Islet precursor cell (in vitro differentiated cells): ENCODE results near the gene PSRC1.

Source experiments
- DNase-seq: peaks from one replicate; pipeline ENCODE4 v3.0.0-alpha.2; 2018

The PSRC1 gene

DNA sequence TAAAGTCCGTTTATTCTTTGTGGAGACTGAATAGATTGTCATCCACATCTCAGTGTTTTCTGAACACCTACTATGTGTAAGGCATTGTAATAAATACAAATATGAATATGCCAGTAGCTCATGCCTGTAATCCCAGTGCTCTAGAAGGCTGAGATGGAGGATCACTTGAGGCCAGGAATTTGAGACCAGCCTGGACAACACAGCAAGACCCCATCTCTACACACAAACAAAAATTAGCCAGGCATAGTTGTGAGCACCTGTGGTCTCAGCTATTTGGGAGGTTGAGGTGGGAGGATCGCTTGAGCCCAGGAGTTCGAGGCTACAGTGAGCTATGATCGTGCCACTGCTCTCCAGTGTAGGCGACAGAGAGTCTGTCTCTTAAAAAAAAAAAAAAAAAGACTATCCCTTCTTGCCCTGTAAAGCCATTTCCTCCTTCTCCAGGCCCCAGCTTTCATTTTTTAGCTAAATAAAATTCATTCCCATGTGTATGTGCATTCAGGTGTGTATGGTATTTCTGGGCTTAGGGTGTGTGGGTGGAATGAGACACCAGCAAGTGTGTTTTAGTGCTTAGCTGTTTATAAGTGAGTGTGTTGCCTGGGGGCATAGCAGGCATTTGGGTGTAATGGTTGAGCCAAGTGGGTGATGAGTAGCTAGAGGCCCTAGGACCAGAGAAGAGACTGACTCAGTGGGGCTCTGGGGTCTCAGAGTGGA is 25.8 kb downstream of the PSRC1 start:
- no peak for DNase-seq

GRCh38 chr1:109256085-109256484 is 26.9 kb downstream of the PSRC1 start:
- no peak for DNase-seq

GRCh38 chr1:109255678-109256077 is 27.3 kb downstream of the PSRC1 start:
- no peak for DNase-seq

DNA sequence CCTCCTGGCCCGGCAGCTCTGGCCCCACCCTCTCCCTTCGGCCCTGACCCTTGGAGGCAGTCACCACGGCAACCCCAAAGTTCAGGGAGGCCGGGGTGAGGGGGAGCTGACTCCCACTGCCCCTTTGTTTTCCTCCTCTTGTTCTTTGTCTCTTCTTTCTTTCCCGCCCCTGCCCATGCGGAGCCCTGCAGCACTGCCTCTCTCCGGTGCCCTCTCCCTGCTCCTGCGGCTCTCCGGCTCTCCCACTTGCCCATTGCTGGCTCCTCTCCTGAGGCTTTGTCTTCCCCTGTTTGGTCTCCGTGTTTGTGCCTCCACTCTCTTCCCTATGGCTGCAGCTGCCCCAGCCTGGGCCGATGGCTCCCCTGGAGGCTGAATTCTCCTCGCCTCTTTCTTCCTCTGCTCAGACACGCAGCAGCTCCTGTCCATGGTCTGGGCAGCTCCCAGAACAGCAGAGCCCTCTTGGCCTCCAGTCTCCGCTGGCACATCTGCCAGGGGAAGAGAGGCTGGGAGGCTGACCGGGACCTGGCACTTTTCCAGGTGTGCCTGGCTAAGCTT is 27.8 kb downstream of the PSRC1 start:
- no peak for DNase-seq

GRCh38 chr1:109254621-109255096 is 28.3 kb downstream of the PSRC1 start:
- no peak for DNase-seq

GRCh38 chr1:109253803-109254620 is 28.9 kb downstream of the PSRC1 start:
- peak; percentile 85 for DNase-seq

- DNase-seq = no peak
Observed at GRCh38 chr1:109252893-109253802, 29.8 kb downstream of the PSRC1 start.

- DNase-seq = no peak
Observed at GRCh38 chr1:109252167-109252892, 30.6 kb downstream of the PSRC1 start.

- DNase-seq = no peak
Observed at GRCh38 chr1:109251277-109252166, 31.4 kb downstream of the PSRC1 start.

GRCh38 chr1:109250454-109251276 is 32.3 kb downstream of the PSRC1 start:
- DNase-seq = peak; percentile 31

DNA sequence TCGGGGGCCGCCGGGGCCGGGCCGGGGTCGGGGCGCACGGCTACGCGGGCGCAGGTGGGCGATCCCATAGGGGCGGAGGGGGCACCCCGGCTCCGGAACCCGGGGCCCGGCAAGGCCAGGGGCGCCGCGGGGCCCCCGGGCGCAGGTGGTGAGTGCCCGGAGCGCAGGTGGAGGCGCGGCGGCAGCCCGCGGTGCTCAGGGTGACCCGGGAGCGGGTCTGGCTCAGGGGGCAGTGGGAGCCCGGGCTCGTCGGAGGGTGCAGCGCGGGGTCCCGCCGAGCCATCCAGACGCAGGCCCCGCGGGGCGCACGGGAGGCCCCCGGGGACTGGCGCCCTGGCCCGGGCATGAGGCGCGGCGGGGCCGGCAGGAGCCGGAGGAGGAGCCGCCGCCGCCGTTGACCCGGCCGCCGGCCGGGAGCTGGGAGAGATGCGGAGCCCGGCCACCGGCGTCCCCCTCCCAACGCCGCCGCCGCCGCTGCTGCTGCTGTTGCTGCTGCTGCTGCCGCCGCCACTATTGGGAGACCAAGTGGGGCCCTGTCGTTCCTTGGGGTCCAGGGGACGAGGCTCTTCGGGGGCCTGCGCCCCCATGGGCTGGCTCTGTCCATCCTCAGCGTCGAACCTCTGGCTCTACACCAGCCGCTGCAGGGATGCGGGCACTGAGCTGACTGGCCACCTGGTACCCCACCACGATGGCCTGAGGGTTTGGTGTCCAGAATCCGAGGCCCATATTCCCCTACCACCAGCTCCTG is 33.1 kb downstream of the PSRC1 start:
- DNase-seq = peak; percentile 55

DNA sequence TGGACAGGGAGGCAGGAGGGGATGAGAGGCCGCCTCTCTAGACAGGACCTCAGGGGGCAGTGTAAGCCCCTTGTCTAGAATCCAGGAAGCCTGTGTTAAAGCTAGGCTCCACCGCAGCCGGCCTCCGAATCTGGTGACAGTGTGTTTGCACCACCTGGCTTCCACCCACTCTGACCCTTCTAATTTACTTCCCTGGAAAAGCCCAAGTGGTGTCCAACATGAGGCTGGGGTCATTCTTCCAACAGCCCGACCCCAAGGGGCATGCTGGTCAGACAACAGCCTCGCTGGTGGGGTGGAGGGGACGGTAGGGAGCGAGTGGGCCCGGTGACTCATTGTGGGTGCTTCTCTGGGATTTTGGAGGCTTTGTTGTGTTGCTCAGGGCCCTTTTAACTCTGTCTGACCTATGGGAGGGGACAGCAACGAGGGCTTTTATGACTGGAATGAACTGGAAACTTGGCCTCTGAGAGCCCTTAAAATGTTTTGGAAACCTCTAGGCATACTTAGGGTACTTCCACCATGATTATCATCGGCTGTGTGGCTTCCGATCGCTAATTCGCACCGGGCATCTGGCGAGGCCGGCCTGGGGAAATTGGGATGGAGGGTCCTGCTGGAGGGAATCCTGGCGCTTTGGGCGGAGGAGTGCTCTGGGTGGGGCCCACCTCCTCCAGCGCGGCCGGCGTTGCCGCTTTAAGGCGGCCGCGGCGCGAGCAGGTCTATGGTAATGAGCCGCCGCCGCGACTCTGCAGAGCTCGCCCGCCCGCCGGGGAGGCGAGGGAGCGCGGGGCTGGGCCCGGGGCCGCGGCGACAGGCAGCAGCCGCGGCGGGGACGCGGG is 33.9 kb downstream of the PSRC1 start, which contains the start of gene CELSR2:
Gene CELSR2, plus strand, starts transcription at position 743 of the 833 bp plus-strand sequence. CDS start 541 bp downstream, outside the sequence.
- DNase-seq = peak; percentile 82

DNA sequence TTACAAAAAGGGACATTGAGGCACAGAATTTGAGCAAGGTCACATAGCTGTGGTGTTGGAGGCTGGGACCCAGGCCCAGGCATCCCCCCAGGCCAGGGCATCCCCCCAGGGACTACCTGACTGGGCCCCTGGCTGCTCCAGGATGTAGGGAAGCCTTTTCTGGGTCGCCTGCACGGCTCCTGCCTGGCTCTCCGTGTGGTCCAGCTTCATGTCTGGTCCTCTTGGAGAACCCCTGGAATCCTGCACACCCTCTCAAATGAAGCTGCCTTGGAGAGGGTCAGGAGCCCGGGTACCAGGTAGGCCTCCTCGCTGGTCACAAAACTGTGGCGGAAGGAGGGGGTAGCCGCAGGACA is 34.5 kb downstream of the PSRC1 start:
- no peak for DNase-seq

DNA sequence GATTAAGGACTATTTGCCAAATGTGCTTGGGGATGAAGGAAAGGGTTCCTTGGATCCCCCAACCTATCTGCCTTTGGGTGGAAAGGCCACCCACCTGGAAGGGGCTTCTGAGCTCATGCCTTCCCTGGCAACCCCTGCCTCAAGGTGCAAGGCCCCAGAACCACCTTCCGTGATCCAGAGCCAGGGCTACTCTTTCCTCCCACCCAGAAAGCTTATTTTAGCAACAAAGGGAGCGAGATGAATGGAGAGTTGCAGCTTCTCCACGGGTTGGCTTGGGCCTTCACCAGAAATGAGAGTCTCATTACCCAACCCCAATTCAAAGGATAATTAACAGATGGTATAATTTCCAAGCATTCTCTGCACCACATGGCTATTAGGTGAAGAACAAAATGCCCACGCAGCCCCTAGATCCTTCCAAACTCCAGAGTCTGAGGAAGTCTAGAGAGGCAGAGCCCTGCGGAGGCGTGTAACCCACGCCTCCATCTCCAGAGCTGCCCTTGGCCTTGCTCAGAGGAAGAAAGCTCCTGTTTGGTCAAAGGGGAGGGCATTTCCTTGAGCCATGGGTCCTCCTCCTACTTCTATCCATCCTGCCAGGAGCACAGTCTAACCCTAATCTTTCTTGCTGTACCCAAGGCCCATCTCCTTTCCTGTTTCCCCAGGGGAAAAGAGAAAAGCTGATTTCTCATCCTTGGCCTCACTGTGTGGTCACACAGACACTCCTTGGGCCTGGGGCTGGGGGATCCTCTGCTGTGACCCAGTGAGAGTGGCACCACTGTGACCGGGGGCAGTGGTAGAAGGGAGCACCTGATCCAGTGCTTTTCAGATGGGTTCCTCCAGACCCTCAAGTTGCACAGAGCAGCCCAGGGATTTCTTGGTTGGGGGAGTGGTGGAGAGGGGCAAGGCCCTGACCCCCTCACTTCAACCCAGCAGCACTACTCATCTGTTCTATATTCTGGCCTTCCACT is 35.3 kb downstream of the PSRC1 start:
- peak; percentile 29 for DNase-seq

DNA sequence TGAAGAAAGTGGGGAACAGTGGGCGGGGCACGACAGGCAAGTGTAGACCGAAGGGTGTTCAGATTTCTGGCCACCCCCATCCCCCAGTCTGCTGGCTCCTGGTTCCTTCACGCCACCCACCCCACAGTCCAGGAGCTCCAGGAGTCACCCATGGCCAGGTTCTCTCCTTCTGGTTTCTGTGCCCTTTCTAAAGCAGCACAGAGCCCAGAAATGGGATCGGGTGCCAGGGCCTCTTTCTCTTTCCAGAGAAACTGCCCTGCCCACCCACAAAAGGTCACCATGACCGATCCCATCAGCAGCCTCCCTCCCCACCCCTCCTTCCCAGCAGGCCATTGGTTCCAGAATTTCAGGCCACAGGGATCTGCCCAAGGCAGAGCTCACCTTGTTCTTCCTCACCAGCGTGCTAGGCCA is 36.8 kb downstream of the PSRC1 start:
- peak; percentile 33 for DNase-seq

GRCh38 chr1:109243860-109244552 is 38.9 kb downstream of the PSRC1 start:
- no peak for DNase-seq
